HG03159 (cell line): ENCODE data around the gene AKR7A2.

Experiments
- ATAC-seq: cut with Tn5 transposase; IDR thresholded peaks from one replicate; pipeline ENCODE4 v1.9.1; 2021; ENCODE audit warnings: mild to moderate bottlenecking, moderate library complexity; ENCODE audit not compliant: unreplicated experiment

AKR7A2 gene

DNA sequence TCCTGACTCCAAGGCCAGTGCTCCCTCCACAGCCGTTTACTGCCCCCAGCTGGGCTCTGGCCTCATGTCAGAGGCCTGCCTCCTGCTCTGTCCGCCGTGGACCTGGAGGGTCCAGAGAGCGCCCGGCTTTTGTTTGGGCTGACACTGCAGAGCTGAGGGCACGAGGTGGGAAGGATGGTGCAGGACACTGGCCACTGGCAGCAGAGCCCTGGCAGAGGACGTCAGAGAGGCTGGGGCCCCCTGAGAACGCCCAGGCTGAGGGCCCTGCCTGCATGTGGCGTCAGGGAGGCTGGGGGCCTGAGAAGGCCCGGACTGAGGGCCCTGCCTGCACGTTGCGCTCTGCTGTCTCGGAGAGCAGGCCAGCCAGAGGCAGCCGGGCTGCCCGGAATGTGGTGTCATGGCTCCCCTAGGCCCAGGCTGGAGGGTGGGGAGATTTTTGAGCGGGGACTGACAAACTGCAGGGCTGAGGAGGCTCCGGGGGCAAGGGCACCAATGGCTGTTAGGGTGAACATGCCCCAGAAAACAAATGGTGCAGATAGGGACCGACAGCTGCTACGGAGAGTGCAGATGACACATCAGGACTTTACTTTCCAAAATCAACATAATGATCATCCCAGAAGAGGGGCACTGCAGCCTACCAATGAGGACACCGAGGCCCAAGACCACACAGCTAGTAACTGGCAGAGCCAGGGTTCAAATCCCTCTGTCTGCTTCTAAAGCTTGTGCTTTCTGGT lies 31.8 kb upstream of the AKR7A2 start:
- ATAC-seq = no peak

DNA sequence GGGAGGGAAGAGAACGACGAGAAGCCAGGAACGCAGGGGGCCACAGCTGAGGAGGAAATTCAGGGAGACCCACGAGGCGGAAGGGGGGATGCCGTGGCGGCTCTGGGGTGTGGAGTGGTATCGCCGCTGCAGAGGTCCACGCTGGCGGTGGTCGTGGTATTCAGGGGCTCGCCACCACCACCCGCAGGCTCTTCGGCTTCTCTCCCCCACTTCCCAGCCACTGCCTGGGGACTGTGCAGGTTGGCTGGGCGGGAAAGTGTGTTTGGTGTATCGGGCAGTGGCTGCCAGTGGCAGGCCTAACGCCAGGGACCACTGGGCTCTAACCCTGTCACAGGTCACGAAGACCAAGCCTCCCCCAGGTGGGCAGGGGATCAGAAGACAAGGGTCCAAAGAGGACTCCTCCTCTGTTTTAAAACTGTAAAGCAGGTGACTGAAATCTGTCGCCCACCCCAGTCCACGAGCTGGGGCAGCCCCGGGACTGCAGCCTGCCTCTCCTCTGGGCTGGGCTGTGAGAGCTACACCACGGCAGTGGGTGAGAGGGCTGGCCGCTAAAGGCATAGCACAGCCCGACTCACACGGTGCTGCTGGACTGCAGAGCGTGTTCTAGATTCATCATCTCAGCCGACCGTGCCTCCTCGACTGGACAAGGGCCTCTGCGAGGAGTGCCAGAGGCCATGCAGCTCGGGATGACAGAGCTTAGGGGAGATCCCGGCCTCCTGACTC lies 31.1 kb upstream of the AKR7A2 start:
- no peak for ATAC-seq

DNA sequence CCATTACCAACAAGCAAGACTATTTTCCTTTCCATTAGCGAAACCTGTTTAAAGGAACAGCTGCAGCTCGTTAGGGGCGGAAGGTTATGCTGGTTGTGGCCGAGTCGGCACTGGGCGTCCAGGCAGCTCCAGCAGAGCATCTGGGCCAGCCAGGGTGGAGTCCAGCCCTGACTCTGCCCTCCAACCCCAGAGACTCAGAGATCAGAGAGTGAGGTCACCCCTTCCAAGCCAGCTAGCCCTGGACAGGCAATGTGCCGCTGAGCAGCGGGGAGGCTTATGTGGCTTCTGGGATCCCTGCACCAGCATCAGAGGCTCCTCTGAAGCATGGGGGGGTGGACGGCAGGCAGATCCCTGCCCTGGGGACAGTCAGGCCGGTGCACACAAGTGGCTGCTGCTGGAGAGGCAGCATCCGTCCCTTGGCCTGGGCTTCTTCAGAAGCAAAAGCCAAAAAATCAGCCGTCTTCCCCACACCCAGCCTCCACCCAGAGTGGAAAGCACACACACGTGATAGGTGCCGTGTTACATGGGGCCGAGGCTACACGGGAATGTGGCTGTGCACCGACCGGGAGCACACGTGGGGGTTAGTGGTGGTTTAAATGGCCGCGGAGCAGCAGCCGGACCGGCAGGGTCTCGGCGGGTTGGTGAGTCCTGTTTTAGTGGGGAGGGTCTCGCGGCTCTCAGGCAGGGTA lies 30.3 kb upstream of the AKR7A2 start:
- ATAC-seq = no peak

DNA sequence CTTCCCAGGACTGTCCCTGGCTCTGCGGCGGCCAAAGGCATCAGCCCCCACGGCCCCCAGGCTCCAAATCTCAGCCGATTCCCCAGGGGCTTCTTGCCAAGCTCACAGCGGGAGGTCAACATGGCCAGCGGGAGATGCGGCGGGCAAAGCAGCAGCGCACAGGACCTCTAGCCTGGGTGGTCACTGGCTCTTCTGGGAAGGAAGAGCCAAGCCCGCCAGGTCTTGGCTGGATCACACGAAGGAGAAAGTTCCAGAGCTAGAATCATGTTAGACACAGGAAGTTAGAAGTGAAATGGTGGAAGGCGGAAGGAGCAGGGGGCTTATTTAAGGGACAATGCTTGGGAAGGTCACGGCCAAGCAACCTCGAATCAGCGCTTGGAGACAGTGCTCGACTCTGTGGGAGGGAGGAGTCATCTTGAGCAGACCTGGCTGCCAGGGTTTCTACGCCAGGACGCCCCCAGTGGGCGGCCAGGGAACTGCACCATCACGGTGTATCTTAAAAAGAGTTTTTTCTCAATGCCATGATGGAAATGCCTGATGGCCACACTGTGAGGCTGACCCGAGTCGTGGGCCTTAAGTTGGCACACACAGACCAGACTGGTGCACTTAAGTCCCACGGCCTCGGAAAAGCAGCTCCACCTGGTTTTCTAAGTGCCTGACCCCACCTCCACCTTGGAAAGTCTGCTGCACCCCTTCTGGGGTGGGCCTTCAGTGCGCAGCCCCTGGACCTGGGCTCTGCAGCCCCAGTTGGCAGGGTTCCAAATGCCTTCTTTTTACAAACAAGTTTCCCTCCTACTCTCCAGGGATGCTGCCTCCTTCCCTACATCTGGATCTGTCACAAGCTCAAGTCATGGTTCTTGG lies 29.5 kb upstream of the AKR7A2 start:
- no peak for ATAC-seq

DNA sequence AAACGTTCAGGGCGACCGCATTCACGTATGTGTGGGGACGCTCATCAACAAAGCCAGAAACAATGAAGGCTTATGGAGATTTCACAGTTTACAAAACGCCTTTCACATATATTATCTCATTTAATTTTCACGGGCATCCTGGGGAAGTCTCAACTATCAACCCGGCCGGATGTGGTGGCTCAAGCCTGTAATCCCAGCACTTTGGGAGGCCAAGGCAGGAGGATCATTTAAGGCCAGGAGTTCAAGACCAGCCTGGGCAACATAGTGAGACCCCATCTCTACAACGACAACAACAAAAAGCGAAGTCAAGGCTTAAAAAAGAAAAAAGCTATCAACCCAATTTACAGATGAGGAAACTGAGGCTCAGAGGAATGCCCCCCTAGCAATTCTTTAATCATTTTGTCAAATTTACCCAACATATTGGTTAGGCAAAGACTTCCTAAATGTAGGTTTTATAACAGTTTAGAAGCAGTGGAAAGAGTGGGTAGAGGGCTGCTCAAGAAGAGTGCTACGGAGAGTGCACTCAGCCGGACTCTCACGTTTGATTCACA lies 28.5 kb upstream of the AKR7A2 start:
- no peak for ATAC-seq

DNA sequence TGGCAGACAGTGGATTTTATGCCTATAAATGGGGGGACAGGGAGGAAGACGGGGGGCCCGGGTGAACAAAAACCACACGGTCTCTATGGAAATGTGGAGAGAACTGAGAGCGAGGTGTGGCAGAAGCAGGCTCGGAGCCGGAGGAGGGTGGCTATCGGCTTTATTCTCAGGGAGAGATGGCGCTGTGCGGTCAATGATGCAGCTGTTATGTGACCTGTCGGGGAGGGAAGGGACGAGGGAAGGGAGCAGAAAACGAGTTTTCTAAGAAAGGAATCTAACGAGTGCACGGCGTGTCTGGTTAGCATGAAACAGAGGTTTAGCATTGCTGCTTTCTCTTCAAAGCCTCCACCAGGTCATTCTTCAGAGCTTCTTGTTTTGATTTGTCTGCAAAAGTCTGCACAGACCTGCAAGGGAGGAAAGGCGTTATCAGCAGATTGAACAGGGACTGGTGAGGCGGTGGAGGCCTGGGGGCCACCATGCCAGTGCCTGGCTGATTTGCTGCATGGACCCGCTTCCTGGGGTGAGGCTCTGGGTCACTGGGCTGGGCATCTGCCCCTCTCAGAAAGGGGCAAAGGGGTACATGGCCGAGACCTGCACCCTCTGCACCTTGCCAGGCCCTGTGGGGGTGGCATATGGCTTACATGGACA lies 27.4 kb upstream of the AKR7A2 start:
- ATAC-seq = no peak

DNA sequence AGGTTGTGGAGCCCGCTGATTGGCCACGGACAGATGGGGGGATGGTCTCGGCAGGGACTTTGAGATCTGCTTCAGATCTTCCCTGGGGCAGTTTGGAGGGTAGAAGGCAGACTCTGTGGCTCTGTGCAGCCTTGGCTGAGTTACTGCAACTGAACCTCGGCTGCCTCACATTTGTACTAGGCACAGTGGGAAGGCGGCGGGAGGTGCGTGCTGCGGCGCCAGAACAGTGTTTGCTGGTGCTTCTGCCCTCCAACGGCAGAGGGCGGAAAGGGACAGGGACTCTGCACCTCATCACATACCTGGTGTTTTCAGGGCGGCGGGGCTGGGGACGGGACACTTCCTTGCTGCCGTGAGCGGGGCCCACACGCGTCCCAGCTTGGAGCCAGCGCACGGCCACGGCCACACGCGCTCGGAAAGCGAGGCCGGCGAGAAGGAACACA lies 26.4 kb upstream of the AKR7A2 start:
- ATAC-seq = no peak

DNA sequence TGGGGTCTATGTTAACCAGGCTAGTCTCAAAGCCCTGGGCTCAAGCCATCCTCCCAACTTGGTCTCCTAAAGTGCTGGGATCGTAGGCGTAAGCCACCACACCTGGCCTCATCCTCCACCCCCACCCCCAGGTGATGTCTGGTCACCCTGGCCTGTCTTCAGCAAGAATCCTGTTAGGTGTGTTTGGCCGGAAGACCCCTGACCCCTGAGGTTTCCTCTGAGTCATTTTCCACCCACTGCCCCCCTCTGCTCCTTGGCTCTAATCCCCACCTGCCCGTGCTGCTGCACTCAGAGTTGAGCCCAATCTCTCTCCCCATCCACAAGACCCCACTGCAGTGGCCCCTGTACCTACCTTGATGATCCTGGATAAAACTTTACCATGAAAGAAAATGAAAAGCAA lies 25.3 kb upstream of the AKR7A2 start:
- ATAC-seq = no peak

DNA sequence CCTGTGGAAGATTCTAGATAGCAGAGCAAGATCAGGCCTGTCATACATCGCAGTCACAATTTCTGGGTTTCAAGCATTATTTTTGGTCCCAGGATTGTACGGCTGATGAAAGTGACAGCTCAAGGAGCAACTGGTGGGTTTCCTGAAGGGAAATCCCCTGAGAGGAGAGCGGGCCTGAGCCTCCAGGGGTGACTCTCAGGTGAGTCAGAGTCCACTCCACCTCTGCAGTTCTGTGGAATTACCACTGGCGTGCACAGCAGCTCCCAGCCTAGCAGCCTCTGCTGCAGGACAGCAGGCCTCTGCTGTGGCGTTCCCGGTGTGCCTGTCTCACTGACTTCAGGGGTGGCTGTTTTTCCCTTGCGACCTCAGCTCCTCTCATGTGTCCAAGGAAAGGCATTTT lies 24.6 kb upstream of the AKR7A2 start:
- ATAC-seq = no peak

DNA sequence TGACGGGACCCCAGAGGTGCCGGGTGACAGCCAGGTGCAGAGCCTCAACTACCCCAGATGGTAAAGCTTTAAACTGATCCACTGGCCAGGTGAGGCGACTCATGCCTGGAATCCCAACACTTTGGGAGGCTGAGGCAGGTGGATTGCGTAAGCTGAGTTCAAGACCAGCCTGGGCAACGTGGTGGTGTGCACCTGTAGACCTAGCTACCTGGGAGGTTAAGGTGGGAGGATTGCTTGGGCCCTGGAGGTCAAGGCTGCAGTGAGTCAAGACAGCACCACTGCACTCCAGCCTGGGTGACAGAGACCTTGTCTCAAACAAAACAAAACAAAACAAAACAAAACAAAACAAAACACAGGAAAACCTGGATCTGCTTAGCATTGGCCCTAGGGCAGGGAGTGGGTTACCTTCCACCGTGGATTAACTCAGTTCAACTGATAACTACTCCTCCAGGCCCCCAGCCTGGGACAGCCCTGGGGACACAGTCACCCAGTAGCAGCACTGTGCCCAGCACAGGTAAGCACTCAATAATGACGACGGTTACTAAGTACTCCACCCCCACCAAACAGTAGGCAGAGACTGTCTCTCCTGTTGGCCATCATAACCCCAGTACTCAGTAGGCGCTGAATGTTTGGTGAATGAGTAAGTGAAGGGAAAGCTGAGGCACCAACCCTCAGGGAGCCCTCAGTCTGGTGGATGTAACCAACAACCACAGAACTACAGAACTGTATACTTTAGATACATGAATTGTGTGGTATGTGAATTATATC lies 21.8 kb upstream of the AKR7A2 start:
- no peak for ATAC-seq

DNA sequence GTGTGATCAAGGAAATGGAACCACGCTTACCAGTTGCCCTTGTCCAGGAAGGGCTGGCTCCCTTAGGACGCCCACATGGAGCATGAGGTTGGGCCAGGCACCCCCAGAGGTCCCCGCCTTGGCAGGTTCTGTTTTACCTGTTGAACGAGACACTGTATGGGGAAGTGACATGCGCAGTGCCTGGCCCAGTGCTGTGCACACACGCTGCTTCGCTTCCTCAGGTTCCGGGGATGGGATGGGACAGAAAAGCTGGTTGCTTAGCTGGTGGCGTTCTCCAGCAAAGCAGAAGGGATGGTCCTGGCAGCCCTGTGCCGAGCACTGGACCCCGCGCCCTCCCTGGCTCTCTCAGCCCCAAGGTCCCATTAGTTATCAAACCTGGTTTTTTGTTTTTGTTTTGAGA lies 20.9 kb upstream of the AKR7A2 start:
- ATAC-seq = no peak

DNA sequence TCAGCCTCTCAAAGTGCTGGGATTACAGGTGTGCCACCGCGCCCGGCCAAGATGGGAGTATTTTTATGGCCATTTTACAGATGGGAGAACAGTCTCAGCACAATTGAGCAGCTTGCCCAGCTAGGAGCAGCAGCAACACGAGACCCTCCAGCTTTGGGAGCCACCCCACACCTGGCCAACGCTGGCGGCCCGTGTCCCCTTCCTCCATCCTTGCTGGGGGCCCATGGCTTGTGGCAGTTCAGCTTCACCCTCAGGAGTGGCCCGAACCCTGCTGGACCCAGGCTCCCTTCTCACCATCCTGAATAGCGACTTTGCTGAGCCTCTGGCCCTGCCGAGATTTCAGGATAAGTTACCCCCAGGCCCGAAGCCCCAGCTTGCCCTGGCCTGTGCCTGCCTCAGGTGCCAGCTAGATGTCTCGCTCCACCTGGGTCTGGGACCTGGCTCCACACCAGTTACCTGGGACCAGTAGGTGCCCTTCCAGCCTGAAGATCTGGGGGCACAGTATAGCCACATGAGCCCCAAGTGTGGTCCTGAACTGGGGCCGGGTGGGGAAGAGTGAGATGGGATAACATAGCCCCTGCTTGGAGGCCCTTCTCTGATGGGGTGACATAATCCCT lies 19.4 kb upstream of the AKR7A2 start:
- ATAC-seq = no peak

DNA sequence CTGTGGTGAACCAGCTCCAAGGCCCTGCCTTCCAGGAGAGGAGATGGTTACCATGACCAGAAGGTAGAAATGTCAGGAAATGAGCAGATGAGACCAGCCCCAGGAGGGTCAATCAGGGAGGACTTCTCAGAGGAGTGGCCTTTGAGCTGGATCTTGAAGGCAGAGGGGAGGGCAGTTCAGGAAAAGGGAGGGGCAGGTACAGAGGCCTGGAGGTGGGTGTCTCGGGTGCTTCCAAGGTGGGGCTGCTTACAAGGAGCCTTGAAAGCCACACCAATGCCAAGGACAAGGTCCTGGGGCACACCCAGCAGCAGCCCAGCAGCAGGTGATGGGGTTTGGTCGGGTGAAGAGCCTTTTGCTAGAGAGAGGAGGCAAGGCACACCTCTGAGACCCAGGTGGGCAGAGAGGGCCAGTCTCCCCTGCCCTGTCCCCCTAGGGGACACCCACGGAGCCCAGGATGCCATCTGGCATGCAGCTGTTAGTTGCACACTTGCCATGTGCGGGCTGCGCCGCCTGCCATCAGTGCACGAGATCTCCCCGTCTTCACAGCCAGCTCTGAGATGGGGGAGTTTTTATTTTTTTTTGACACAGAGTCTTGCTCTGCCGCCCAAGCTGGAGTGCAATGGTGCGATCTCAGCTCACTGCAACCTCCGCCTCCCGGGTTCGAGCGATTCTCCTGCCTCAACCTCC lies 18.6 kb upstream of the AKR7A2 start:
- no peak for ATAC-seq

DNA sequence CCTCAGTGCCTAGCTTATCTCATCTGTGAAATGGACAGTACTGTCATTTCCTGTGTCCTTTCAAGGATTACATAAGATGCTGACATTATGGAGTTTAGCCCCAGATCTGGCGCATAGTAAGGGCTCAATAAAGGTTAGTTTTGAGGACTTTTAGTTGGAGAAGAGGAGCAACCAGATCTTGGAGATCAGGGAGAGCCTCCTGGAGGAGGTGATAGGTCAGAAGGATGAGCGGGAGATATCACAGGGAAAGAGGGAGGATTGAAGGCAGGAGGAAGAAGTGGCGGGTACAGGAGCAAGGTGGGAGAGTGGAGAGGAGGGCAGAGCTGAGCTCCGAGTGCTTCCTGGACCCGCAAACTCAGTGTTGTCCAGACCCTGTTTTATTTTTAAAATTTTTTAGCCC lies 17.7 kb upstream of the AKR7A2 start:
- ATAC-seq = no peak

DNA sequence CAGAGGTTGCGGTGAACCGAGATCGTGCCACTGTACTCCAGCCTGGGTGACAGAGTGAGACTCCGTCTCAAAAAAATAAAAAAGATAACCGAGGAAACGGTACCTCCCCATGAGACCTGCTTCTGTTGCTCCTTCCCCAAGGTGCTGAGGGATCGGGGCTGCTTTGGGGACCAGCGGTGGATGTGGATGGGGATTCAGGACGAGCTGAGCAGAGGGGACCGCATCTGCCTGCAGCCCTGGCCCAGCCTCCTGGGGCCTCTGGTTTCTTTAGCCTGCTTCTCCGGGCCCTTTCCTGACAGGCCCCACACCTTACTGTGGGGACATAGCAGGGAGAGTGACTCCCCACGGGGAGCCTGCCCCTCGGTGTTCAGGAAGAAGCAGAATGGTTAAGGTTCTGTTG lies 17.2 kb upstream of the AKR7A2 start:
- no peak for ATAC-seq

DNA sequence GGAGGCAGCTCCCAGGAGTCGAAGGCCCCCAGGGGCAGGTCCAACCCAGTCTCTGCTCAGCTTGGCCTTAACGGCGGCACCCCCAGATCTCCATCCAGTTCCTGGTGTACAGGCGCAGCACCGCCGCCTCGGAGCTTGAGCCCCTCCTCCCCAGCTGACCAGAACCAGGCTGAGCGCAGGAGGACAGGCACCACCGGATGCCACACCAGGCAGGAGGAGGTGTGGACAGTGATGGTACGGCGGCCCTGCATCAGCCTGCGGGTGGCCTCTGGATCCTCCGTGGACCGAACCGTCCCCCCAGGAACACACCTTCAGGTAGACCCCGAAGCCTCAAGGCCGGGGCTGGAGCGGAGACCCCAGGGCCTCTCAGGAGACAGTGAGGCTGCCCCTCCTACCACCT lies 16.5 kb upstream of the AKR7A2 start:
- no peak for ATAC-seq

DNA sequence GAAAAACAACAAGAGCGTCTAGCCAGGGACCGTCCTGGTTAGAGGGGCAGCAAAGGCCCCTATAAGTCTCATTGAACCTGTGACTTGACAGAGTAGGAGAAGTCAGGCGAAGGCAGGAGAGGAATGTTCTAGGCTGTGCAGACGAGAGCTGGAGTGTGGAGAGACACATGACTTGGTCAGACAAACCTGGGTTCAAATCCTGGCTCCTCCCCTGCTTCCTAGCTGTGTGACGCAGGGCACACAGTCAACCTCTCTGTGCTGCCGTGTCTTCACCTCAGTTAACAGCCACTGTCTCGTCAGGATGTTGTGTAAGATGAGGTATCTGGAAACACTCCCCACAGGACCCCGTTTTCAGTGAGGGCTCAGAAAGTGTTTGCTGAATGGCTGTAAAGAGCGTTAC lies 15.8 kb upstream of the AKR7A2 start:
- no peak for ATAC-seq

DNA sequence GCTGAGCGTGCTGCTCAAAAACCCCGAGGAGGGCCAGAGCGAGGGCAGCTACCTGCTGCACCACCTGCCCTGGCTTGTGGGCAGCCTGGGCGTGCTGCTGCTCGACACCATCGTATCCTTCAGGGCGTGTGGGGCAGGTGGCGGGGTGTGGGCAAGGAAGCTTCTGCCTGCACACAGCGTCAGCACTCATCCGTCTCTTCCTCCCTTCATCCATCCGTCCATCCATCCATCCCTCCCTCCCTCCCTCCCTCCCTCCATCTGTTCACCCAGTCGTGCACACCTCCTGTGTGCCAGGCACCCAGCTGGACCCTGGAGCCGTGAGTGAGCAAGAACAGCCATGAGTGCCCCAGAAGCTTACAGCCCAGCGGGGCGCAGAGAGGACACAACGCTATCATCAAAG lies 15.4 kb upstream of the AKR7A2 start:
- no peak for ATAC-seq

DNA sequence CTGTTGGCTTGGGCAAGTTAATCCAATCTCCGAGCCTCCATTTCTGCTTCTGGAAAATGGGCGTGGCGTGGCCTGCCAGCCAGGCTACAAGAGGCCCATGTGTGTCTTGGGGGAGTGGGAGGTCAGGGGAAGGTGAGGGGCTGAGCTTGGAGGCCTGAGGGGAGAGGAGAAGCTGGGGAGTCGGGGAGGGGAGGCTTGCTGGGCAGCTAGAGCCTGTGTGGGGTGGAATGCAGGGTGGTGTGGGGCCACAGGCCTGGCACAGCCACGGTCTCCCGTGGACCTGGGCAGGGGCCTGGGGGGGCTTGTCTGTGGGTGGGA lies 14.8 kb upstream of the AKR7A2 start:
- no peak for ATAC-seq
